ENCODE measurements around the gene OSER1.

GRCh38 chr20:44223721-44224120 lies 13.2 kb upstream of the OSER1 start:
- TF ChIP-seq GATA2 (IDR thresholded peaks at IDR 0.05; ENCODE audit: low read depth, low read length) (no peak), GATA3 (IDR thresholded peaks at IDR 0.05; ENCODE audit: low read depth, low read length) (no peak)

Data from SH-SY5Y (cell line).